ENCODE measurements around the gene IGSF8. TPM values are rescaled to one million over a fixed set of nuclear protein-coding genes. Genes with fewer than 3 reads are reported as not detected.

IGSF8 gene
- total and polyA plus RNA-seq, 12 donors = 9.7 to 42.9 (median 24.1) TPM

- H3K27ac ChIP-seq = no peak overlapping the region
- TF ChIP-seq CTCF (IDR thresholded peaks at IDR 0.05) (no peak), POLR2A (IDR thresholded peaks at IDR 0.05) (no peak)
- no peak overlapping the region for H3K4me3 ChIP-seq
- peaks cover 0 to 5% of the 10 kb centered on the region in 2 donors for H3K4me1 ChIP-seq (replicated peaks in 1 of 2)
- no peak for DNase-seq
- no peaks in the 10 kb centered on the region for H3K9me3 ChIP-seq (replicated peaks in 1 of 3)
- intact Hi-C loops (cut with DNase I) = loop anchor here in 1 of 2 donors (2.0 kb wide), 1 partner anchor 39 kb away; no protein-coding TSS in a partner anchor
- H3K36me3 ChIP-seq (replicated peaks in 1 of 2) = no peaks in the 10 kb centered on the region
- H3K27me3 ChIP-seq = no peaks in the 10 kb centered on the region
- WGBS, 4 donors = 38 to 66% (median 54%) methylated on average over 2 of the region's 2 CpGs
These were observed 52.8 kb downstream of the IGSF8 start for GRCh38 chr1:160045653-160046052.

- H3K4me1 ChIP-seq (replicated peaks in 1 of 2) = peaks cover 0 to 5% of the 10 kb centered on the region in 2 donors
- no peaks in the 10 kb centered on the region for H3K9me3 ChIP-seq (replicated peaks in 1 of 3)
- H3K36me3 ChIP-seq (replicated peaks in 1 of 2) = no peaks in the 10 kb centered on the region
- H3K4me3 ChIP-seq = no peak overlapping the region
- TF ChIP-seq CTCF (IDR thresholded peaks at IDR 0.05) (no peak), POLR2A (IDR thresholded peaks at IDR 0.05) (no peak)
- intact Hi-C loops (cut with DNase I) = no loop called here
- DNase-seq = no peak
- no peaks in the 10 kb centered on the region for H3K27me3 ChIP-seq
- H3K27ac ChIP-seq = no peak overlapping the region
These were observed 54.9 kb downstream of the IGSF8 start for GRCh38 chr1:160043543-160043942.

Other genes starting within 250 kb of the IGSF8 start
- under 1 TPM in 2 of 9 donors, not detected in 7; 0.06 to 0.14 TPM for gene VSIG8, start 236.0 kb downstream of the IGSF8 start, total RNA-seq
- gene VSIG8, start 236.0 kb downstream of the IGSF8 start, polyA plus RNA-seq = under 1 TPM in 2 of 3 donors, not detected in 1; 0.20 to 0.80 TPM
- under 1 TPM in 3 of 9 donors, not detected in 6; 0.14 to 0.81 (median 0.17) TPM for gene CFAP45, start 198.5 kb downstream of the IGSF8 start, total RNA-seq
- under 1 TPM; 0.30 to 0.42 (median 0.40) TPM for gene CFAP45, start 198.5 kb downstream of the IGSF8 start, polyA plus RNA-seq
- 100 to 1,000 TPM in 7 of 9 donors, 10 to 100 TPM in 2; 42.3 to 185 (median 141) TPM for gene TAGLN2, start 173.1 kb downstream of the IGSF8 start, total RNA-seq
- 100 to 1,000 TPM; 124 to 215 (median 192) TPM for gene TAGLN2, start 173.1 kb downstream of the IGSF8 start, polyA plus RNA-seq
- gene IGSF9, start 153.0 kb downstream of the IGSF8 start, total RNA-seq = under 1 TPM in 4 of 9 donors, not detected in 5; 0.14 to 0.32 (median 0.22) TPM
- under 1 TPM in 2 of 3 donors, not detected in 1; 0.10 to 0.16 TPM for gene IGSF9, start 153.0 kb downstream of the IGSF8 start, polyA plus RNA-seq
- not detected for gene SLAMF9, start 144.4 kb downstream of the IGSF8 start, total RNA-seq
- gene SLAMF9, start 144.4 kb downstream of the IGSF8 start, polyA plus RNA-seq = not detected
- gene PIGM, start 66.6 kb downstream of the IGSF8 start, total RNA-seq = 1 to 10 TPM; 5.3 to 9.4 (median 7.7) TPM
- 1 to 10 TPM; 3.0 to 9.4 (median 3.5) TPM for gene PIGM, start 66.6 kb downstream of the IGSF8 start, polyA plus RNA-seq
- gene KCNJ10, start 28.5 kb downstream of the IGSF8 start, total RNA-seq = under 1 TPM in 3 of 9 donors, not detected in 6; 0.11 to 0.32 (median 0.19) TPM
- gene KCNJ10, start 28.5 kb downstream of the IGSF8 start, polyA plus RNA-seq = under 1 TPM in 2 of 3 donors, not detected in 1; 0.13 TPM
- 1 to 10 TPM in 1 of 9 donors, under 1 TPM in 2, not detected in 6; 0.14 to 1.1 (median 0.33) TPM for gene KCNJ9, start 17.1 kb downstream of the IGSF8 start, total RNA-seq
- under 1 TPM; 0.16 to 0.24 (median 0.20) TPM for gene KCNJ9, start 17.1 kb downstream of the IGSF8 start, polyA plus RNA-seq
- gene ATP1A2, start 17.1 kb upstream of the IGSF8 start, total RNA-seq = 1 to 10 TPM in 6 of 9 donors, under 1 TPM in 3; 0.47 to 3.6 (median 1.4) TPM
- 1 to 10 TPM in 2 of 3 donors, under 1 TPM in 1; 0.99 to 4.5 (median 2.7) TPM for gene ATP1A2, start 17.1 kb upstream of the IGSF8 start, polyA plus RNA-seq
- under 1 TPM in 2 of 9 donors, not detected in 7; 0.46 to 0.96 TPM for gene ATP1A4, start 53.0 kb upstream of the IGSF8 start, total RNA-seq
- gene ATP1A4, start 53.0 kb upstream of the IGSF8 start, polyA plus RNA-seq = under 1 TPM in 1 of 3 donors, not detected in 2; 0.17 TPM
- gene CASQ1, start 92.0 kb upstream of the IGSF8 start, total RNA-seq = 1 to 10 TPM in 1 of 9 donors, under 1 TPM in 2, not detected in 6; 0.11 to 1.6 (median 0.39) TPM
- gene CASQ1, start 92.0 kb upstream of the IGSF8 start, polyA plus RNA-seq = under 1 TPM in 2 of 3 donors, not detected in 1; 0.16 to 0.17 TPM
- gene PEA15, start 106.8 kb upstream of the IGSF8 start, total RNA-seq = 100 to 1,000 TPM in 4 of 9 donors, 10 to 100 TPM in 5; 40.6 to 163 (median 92.3) TPM
- gene PEA15, start 106.8 kb upstream of the IGSF8 start, polyA plus RNA-seq = 100 to 1,000 TPM; 120 to 445 (median 162) TPM
- gene DCAF8, start 163.9 kb upstream of the IGSF8 start, total RNA-seq = 100 to 1,000 TPM in 7 of 9 donors, 10 to 100 TPM in 2; 64.3 to 162 (median 143) TPM
- gene DCAF8, start 163.9 kb upstream of the IGSF8 start, polyA plus RNA-seq = 100 to 1,000 TPM in 2 of 3 donors, 10 to 100 TPM in 1; 78.9 to 140 (median 124) TPM
- 100 to 1,000 TPM in 3 of 9 donors, 10 to 100 TPM in 6; 55.5 to 165 (median 85.8) TPM for gene PEX19, start 186.5 kb upstream of the IGSF8 start, total RNA-seq
- 10 to 100 TPM; 15.5 to 89.1 (median 18.5) TPM for gene PEX19, start 186.5 kb upstream of the IGSF8 start, polyA plus RNA-seq
- gene COPA, start 244.6 kb upstream of the IGSF8 start, total RNA-seq = 100 to 1,000 TPM in 8 of 9 donors, 10 to 100 TPM in 1; 97.2 to 209 (median 134) TPM
- gene COPA, start 244.6 kb upstream of the IGSF8 start, polyA plus RNA-seq = 100 to 1,000 TPM in 1 of 3 donors, 10 to 100 TPM in 2; 58.4 to 135 (median 72.4) TPM
- 100 to 1,000 TPM in 2 of 9 donors, 10 to 100 TPM in 7; 49.5 to 113 (median 91.1) TPM for gene NCSTN, start 244.8 kb upstream of the IGSF8 start, total RNA-seq
- gene NCSTN, start 244.8 kb upstream of the IGSF8 start, polyA plus RNA-seq = 100 to 1,000 TPM in 1 of 3 donors, 10 to 100 TPM in 2; 48.3 to 104 (median 48.8) TPM